CD4-positive, alpha-beta T cell treated with Interleukin-17A for 4 hours (primary cell): ENCODE data around the gene ZBTB20.

ENCODE experiments used
- DNase-seq: peaks from one replicate; pipeline ENCODE4 v3.0.0-alpha.2; 2020; ENCODE audit warnings: mixed read lengths

ZBTB20 gene

GRCh38 chr3:114902691-114903101 lies 244.4 kb downstream of the ZBTB20 start:
- no peak for DNase-seq

GRCh38 chr3:114900908-114901307 lies 246.2 kb downstream of the ZBTB20 start:
- no peak for DNase-seq

GRCh38 chr3:114899186-114899931 lies 247.7 kb downstream of the ZBTB20 start:
- no peak for DNase-seq

- DNase-seq = no peak
These were observed 250.1 kb downstream of the ZBTB20 start for GRCh38 chr3:114896978-114897377.

GRCh38 chr3:114893361-114893760 lies 253.7 kb downstream of the ZBTB20 start:
- DNase-seq = no peak

- no peak for DNase-seq
These were observed 254.2 kb downstream of the ZBTB20 start for GRCh38 chr3:114892880-114893279.

- DNase-seq = no peak
These were observed 254.8 kb downstream of the ZBTB20 start for GRCh38 chr3:114892131-114892879.

- no peak for DNase-seq
These were observed 259.3 kb downstream of the ZBTB20 start for GRCh38 chr3:114887806-114888205.

GRCh38 chr3:114886905-114887304 lies 260.2 kb downstream of the ZBTB20 start:
- no peak for DNase-seq

GRCh38 chr3:114884213-114884923 lies 262.7 kb downstream of the ZBTB20 start:
- no peak for DNase-seq

GRCh38 chr3:114880078-114880477 lies 267.0 kb downstream of the ZBTB20 start:
- no peak for DNase-seq

GRCh38 chr3:114879059-114880031 lies 267.7 kb downstream of the ZBTB20 start:
- no peak for DNase-seq

GRCh38 chr3:114878114-114878839 lies 268.8 kb downstream of the ZBTB20 start:
- DNase-seq = no peak

GRCh38 chr3:114877378-114878113 lies 269.5 kb downstream of the ZBTB20 start:
- DNase-seq = no peak

GRCh38 chr3:114874522-114874971 lies 272.5 kb downstream of the ZBTB20 start:
- DNase-seq = no peak

GRCh38 chr3:114873591-114873990 lies 273.5 kb downstream of the ZBTB20 start:
- DNase-seq = no peak

GRCh38 chr3:114872588-114872987 lies 274.5 kb downstream of the ZBTB20 start:
- no peak for DNase-seq

- no peak for DNase-seq
These were observed 275.0 kb downstream of the ZBTB20 start for GRCh38 chr3:114872050-114872449.

GRCh38 chr3:114867835-114868503 lies 279.1 kb downstream of the ZBTB20 start:
- DNase-seq = no peak

GRCh38 chr3:114867359-114867758 lies 279.7 kb downstream of the ZBTB20 start:
- no peak for DNase-seq
